K562 (cell line): ENCODE data around the gene FAM83G.

Source experiments
- ATF2 ChIP-seq: sonication (generic); formaldehyde crosslinking; IDR thresholded peaks from 2 replicates; pipeline ENCODE4 v1.8.1; 2022; ENCODE audit warnings: missing genetic modification reagents
- BHLHE40 ChIP-seq: IDR thresholded peaks from 2 replicates; pipeline ENCODE4 v1.6.1; 2011; ENCODE audit warnings: low read length, improper control_type of control experiment
- CBFB ChIP-seq: sonication (generic); formaldehyde crosslinking; IDR thresholded peaks from 2 replicates; pipeline ENCODE4 v1.4.0; 2020; ENCODE audit warnings: mild to moderate bottlenecking, missing genetic modification reagents
- CTCF ChIP-seq, 3 experiments: IDR thresholded peaks in 2 of 3; conservative IDR thresholded peaks in 1 of 3; 2 replicates each; pipeline ENCODE4 v1.5.1; 2011 to 2012; ENCODE audit warnings: low read length in 3 of 3, mild to moderate bottlenecking in 3 of 3, control low read depth in 2 of 3, improper control_type of control experiment in 1 of 3, inconsistent platforms in 1 of 3, low read depth in 1 of 3, mixed read lengths in 1 of 3, moderate library complexity in 1 of 3; ENCODE audit not compliant: insufficient read depth in 2 of 3
- POLR2A ChIP-seq: fragments of 450-650 bp; conservative IDR thresholded peaks from 2 replicates; pipeline ENCODE4 v1.6.1; 2016
- POLR3G ChIP-seq: IDR thresholded peaks from 2 replicates; pipeline ENCODE4 v1.6.1; 2011; ENCODE audit not compliant: insufficient read length, insufficient replicate concordance; ENCODE audit errors: extremely low read depth
- SRF ChIP-seq, 2 experiments: fragments of 250-450, 450-650 bp in 1 of 2; sonication (Bioruptor Pico) in 1 of 2; sonication (generic) in 1 of 2; formaldehyde crosslinking; IDR thresholded peaks; 2 replicates each; pipeline versions ENCODE4 v1.5.0 to v1.5.1; 2020 to 2022; ENCODE audit warnings: mild to moderate bottlenecking in 1 of 2, missing genetic modification reagents in 1 of 2
- ZBED1 ChIP-seq: IDR thresholded peaks from 2 replicates; pipeline ENCODE4 v1.6.1; 2014
- TF ChIP-seq, protein P1 (sequence below): sonication (generic); formaldehyde crosslinking; IDR thresholded peaks from 2 replicates; pipeline ENCODE4 v1.9.0; 2022; ENCODE audit warnings: mild to moderate bottlenecking, missing genetic modification reagents
- TF ChIP-seq, protein P2 (sequence below): fragments of 250-450 bp; sonication (Bioruptor Pico); IDR thresholded peaks from 2 replicates; pipeline ENCODE4 v1.4.0; 2020; ENCODE audit warnings: mild to moderate bottlenecking

DNA sequence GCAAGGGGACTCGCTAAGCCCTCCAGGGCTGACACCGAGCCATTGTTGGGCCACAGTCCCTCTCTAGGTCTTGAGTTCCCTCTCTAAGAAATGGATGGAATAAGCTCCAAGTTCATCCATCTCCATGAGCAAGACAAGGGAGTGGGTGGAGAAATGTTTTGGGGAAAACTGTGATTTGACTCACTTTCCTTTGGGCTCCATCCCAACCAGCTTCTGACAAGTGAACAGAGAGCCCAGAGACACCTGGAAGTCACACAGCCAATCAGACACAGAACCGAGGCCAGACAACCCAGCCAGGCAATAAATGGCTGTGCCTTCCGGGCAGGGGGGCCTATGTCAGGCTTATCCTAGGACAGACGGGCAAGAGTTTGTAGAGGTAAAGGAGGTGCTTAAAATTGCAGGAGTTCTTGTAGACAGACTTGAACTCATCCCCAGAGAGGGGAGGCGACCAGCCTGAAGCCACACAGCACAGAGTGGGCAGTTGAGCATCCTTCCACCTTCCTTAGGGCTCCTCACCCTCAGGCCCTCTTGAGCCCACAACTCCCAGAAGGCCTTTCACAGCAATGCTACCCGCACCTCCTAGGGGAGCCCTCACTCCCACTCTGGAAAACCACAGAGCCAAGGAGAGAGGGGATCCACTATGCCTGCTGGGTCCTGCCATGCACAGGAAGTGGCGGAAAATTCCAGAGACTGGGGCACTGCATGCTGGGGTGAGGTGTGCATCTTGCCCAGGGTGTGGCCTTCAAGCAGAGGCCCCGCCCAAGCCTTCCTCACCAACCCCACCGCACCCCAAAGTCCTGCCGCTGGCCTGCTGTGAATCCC is 9.5 kb upstream of the FAM83G start:
- TF ChIP-seq, protein P1, sequence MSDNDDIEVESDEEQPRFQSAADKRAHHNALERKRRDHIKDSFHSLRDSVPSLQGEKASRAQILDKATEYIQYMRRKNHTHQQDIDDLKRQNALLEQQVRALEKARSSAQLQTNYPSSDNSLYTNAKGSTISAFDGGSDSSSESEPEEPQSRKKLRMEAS (CRISPR knock-in tag) = no peak
- TF ChIP-seq CTCF (IDR thresholded peaks at IDR 0.05 in 2 of 3, conservative IDR thresholded peaks at IDR 0.05 in 1 of 3; ENCODE audit: insufficient read depth in 2 of 3, low read depth in 1 of 3, low read length in 3 of 3) = no peak
- TF ChIP-seq ZBED1 = no peak
- no peak for TF ChIP-seq CBFB (CRISPR knock-in tag)
- no peak for TF ChIP-seq BHLHE40
- TF ChIP-seq, protein P2, sequence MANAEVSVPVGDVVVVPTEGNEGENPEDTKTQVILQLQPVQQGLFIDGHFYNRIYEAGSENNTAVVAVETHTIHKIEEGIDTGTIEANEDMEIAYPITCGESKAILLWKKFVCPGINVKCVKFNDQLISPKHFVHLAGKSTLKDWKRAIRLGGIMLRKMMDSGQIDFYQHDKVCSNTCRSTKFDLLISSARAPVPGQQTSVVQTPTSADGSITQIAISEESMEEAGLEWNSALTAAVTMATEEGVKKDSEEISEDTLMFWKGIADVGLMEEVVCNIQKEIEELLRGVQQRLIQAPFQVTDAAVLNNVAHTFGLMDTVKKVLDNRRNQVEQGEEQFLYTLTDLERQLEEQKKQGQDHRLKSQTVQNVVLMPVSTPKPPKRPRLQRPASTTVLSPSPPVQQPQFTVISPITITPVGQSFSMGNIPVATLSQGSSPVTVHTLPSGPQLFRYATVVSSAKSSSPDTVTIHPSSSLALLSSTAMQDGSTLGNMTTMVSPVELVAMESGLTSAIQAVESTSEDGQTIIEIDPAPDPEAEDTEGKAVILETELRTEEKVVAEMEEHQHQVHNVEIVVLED (CRISPR knock-in tag) = no peak
- TF ChIP-seq SRF (CRISPR knock-in tag; IDR thresholded peaks at IDR 0.05) = no peak
- TF ChIP-seq POLR3G = no peak
- no peak for TF ChIP-seq ATF2 (CRISPR knock-in tag)
- TF ChIP-seq POLR2A = no peak
